HG02588 (cell line): ENCODE data around the gene NAA35.
"Not testable (repeated sequence)": the region's sequence is repeated elsewhere in the genome, so short reads cannot be mapped to it uniquely, and the experiment has no call there.

Experiments
- ATAC-seq: cut with Tn5 transposase; IDR thresholded peaks from one replicate; pipeline ENCODE4 v1.9.1; 2021; ENCODE audit warnings: mild to moderate bottlenecking, moderate library complexity; ENCODE audit not compliant: unreplicated experiment

The NAA35 gene

GRCh38 chr9:85943757-85944430 lies 2.9 kb downstream of the NAA35 start:
- no peak for ATAC-seq

- no peak for ATAC-seq
Measured at GRCh38 chr9:85944672-85945071, 3.7 kb downstream of the NAA35 start.

GRCh38 chr9:85949586-85950335 lies 8.8 kb downstream of the NAA35 start:
- no peak for ATAC-seq

- no peak for ATAC-seq
Measured at GRCh38 chr9:85959955-85960354, 19.0 kb downstream of the NAA35 start.

GRCh38 chr9:85960688-85961093 lies 19.7 kb downstream of the NAA35 start:
- no peak for ATAC-seq

GRCh38 chr9:85964526-85964925 lies 23.6 kb downstream of the NAA35 start:
- ATAC-seq = no peak

GRCh38 chr9:85964949-85965348 lies 24.0 kb downstream of the NAA35 start:
- no peak for ATAC-seq

- ATAC-seq = no peak
Measured at GRCh38 chr9:85969727-85970126, 28.8 kb downstream of the NAA35 start.

- no peak for ATAC-seq
Measured at GRCh38 chr9:85971731-85972130, 30.8 kb downstream of the NAA35 start.

GRCh38 chr9:85973238-85973637 lies 32.3 kb downstream of the NAA35 start:
- ATAC-seq = no peak

- ATAC-seq = not testable (repeated sequence)
Measured at GRCh38 chr9:85974055-85974547, 33.2 kb downstream of the NAA35 start.

- ATAC-seq = no peak
Measured at GRCh38 chr9:85978496-85978895, 37.5 kb downstream of the NAA35 start.

GRCh38 chr9:85981369-85981768 lies 40.4 kb downstream of the NAA35 start:
- ATAC-seq = no peak

- ATAC-seq = no peak
Measured at GRCh38 chr9:85984457-85984856, 43.5 kb downstream of the NAA35 start.

GRCh38 chr9:85987236-85987635 lies 46.3 kb downstream of the NAA35 start:
- ATAC-seq = no peak

- ATAC-seq = no peak
Measured at GRCh38 chr9:85994191-85994590, 53.2 kb downstream of the NAA35 start.

GRCh38 chr9:85995097-85995496 lies 54.2 kb downstream of the NAA35 start:
- ATAC-seq = no peak

- ATAC-seq = no peak
Measured at GRCh38 chr9:85995599-85995998, 54.7 kb downstream of the NAA35 start.

- ATAC-seq = no peak
Measured at GRCh38 chr9:86005253-86005775, 64.4 kb downstream of the NAA35 start.

- ATAC-seq = no peak
Measured at GRCh38 chr9:86009133-86009532, 68.2 kb downstream of the NAA35 start.

GRCh38 chr9:86020731-86021130 lies 79.8 kb downstream of the NAA35 start:
- no peak for ATAC-seq

- no peak for ATAC-seq
Measured at GRCh38 chr9:86021166-86021565, 80.2 kb downstream of the NAA35 start.
